Caco-2 (cell line): ENCODE data around the gene RASGRP3. TPM values are rescaled to one million over a fixed set of nuclear protein-coding genes. Genes with fewer than 3 reads are reported as not detected.

ENCODE experiments used
- BruUV-seq: library from RNA; stranded (reverse); fragments of 400-500 nt; replicated peaks from 2 replicates; lab custom pipeline; 2021; lab: Mats Ljungman, UMichigan
- CTCF ChIA-PET: fragments of 300-600 bp; sonication (Branson Sonifier 250); formaldehyde crosslinking; loops from one replicate; lab custom pipeline; 2022; ENCODE audit warnings: antibody characterized with exemption; lab: Charles Lee
- POLR2A ChIA-PET: fragments of 300-600 bp; sonication (Branson Sonifier 250); formaldehyde crosslinking; loops from one replicate; lab custom pipeline; 2022; ENCODE audit warnings: antibody characterized with exemption; lab: Charles Lee
- DNase-seq, 2 experiments: peaks; one replicate each; pipeline versions ENCODE4 v3.0.0 to v3.0.0-alpha.2; 2020 to 2022
- H3K27me3 ChIP-seq: replicated peaks from 2 replicates; pipeline ENCODE4 v1.6.0; 2011; ENCODE audit warnings: low read length; ENCODE audit not compliant: control insufficient read depth, insufficient read depth
- H3K36me3 ChIP-seq: 2 replicates; pipeline ENCODE4 v1.5.1; 2011; ENCODE audit warnings: low read length; ENCODE audit not compliant: control insufficient read depth, insufficient read depth
- H3K4me1 ChIP-seq: fragments of 250-450 bp; sonication (Bioruptor Pico); 2 replicates; pipeline ENCODE4 v1.5.1; 2020; ENCODE audit warnings: mild to moderate bottlenecking
- H3K4me3 ChIP-seq: 2 replicates; pipeline ENCODE4 v1.5.1; 2011; ENCODE audit warnings: low read depth, mild to moderate bottlenecking, control low read depth, low read length
- H3K9me3 ChIP-seq: fragments of 250-450 bp; sonication (Bioruptor Pico); 2 replicates; pipeline ENCODE4 v1.5.1; 2020; ENCODE audit warnings: mild to moderate bottlenecking, moderate library complexity
- H3K27ac Mint-ChIP-seq: one replicate; pipeline ENCODE4 v1.8.0; 2022; ENCODE audit warnings: mixed read lengths; ENCODE audit not compliant: unreplicated experiment
- H3K27me3 Mint-ChIP-seq: one replicate; pipeline ENCODE4 v1.8.0; 2022; ENCODE audit warnings: mixed read lengths; ENCODE audit not compliant: insufficient read depth, unreplicated experiment
- H3K36me3 Mint-ChIP-seq: one replicate; pipeline ENCODE4 v1.8.0; 2022; ENCODE audit warnings: mild to moderate bottlenecking, mixed read lengths; ENCODE audit not compliant: insufficient read depth, unreplicated experiment
- H3K4me1 Mint-ChIP-seq: one replicate; pipeline ENCODE4 v1.8.0; 2022; ENCODE audit warnings: low read depth, mixed read lengths; ENCODE audit not compliant: unreplicated experiment
- H3K4me3 Mint-ChIP-seq: one replicate; pipeline ENCODE4 v1.8.0; 2022; ENCODE audit warnings: mild to moderate bottlenecking, moderate library complexity, mixed read lengths; ENCODE audit not compliant: unreplicated experiment
- H3K9me3 Mint-ChIP-seq: one replicate; pipeline ENCODE4 v1.8.0; 2022; ENCODE audit warnings: mixed read lengths; ENCODE audit not compliant: unreplicated experiment
- CTCF ChIP-seq, 2 experiments: fragments of 200-600 bp in 1 of 2; IDR thresholded peaks; 1 replicate in 1 of 2; 2 replicates in 1 of 2; pipeline versions ENCODE4 v1.5.1 to v1.8.0; 2011 to 2022; ENCODE audit warnings: antibody characterized with exemption in 1 of 2, control low read depth in 1 of 2, inconsistent platforms in 1 of 2, low read depth in 1 of 2, low read length in 1 of 2, mild to moderate bottlenecking in 1 of 2, moderate library complexity in 1 of 2; ENCODE audit not compliant: insufficient read depth in 1 of 2, severe bottlenecking in 1 of 2, unreplicated experiment in 1 of 2
- intact Hi-C: fragments of 100-400 bp; cut with micrococcal nuclease; formaldehyde crosslinking; loops from one replicate; pipeline ENCODE4 v1.10.0; 2022; ENCODE audit not compliant: unreplicated experiment
- total RNA-seq: library from RNA; stranded (reverse); gene quantifications from 2 replicates; pipeline ENCODE4 v1.2.3, GENCODE V29; 2022

The RASGRP3 gene
- total RNA-seq, 1 experiment from 2014 or later = 9.2 TPM

- Histone ChIP-seq H3K4me1 (no peaks in the 10 kb centered on the region), H3K9me3 (no peaks in the 10 kb centered on the region), H3K4me3 (no peak overlapping the region), H3K36me3 (no peaks in the 10 kb centered on the region), H3K27me3 (no peaks in the 10 kb centered on the region)
- no peaks in the 10 kb centered on the region for H3K9me3 Mint-ChIP-seq
- CTCF ChIA-PET = no interaction called here
- H3K27me3 Mint-ChIP-seq = no peaks in the 10 kb centered on the region
- no peak overlapping the region for H3K27ac Mint-ChIP-seq
- H3K36me3 Mint-ChIP-seq = peaks cover 9% of the 10 kb centered on the region
- no TSS peak for BruUV-seq
- DNase-seq = no peak
- intact Hi-C loops = no loop called here
- TF ChIP-seq CTCF (IDR thresholded peaks at IDR 0.05; ENCODE audit: insufficient read depth in 1 of 2, low read depth in 1 of 2, low read length in 1 of 2, severe bottlenecking in 1 of 2, unreplicated experiment in 1 of 2) = no peak
- POLR2A ChIA-PET = no interaction called here
- no peaks in the 10 kb centered on the region for H3K4me1 Mint-ChIP-seq
- H3K4me3 Mint-ChIP-seq = no peak overlapping the region
Observed at GRCh38 chr2:33570681-33571080, 94.2 kb downstream of the RASGRP3 start.

- Mint-ChIP-seq H3K4me3 (no peak overlapping the region), H3K9me3 (no peaks in the 10 kb centered on the region), H3K36me3 (no peaks in the 10 kb centered on the region), H3K4me1 (no peaks in the 10 kb centered on the region), H3K27me3 (no peaks in the 10 kb centered on the region), H3K27ac (no peak overlapping the region)
- H3K27me3 ChIP-seq = no peaks in the 10 kb centered on the region
- no peaks in the 10 kb centered on the region for H3K36me3 ChIP-seq
- intact Hi-C loops = no loop called here
- no peak for DNase-seq
- ChIA-PET CTCF (no interaction called here), POLR2A (no interaction called here)
- H3K4me3 ChIP-seq = no peak overlapping the region
- no peaks in the 10 kb centered on the region for H3K9me3 ChIP-seq
- H3K4me1 ChIP-seq = no peaks in the 10 kb centered on the region
- no TSS peak for BruUV-seq
- TF ChIP-seq CTCF (IDR thresholded peaks at IDR 0.05; ENCODE audit: insufficient read depth in 1 of 2, low read depth in 1 of 2, low read length in 1 of 2, severe bottlenecking in 1 of 2, unreplicated experiment in 1 of 2) = no peak
Observed at GRCh38 chr2:33573657-33574056, 97.2 kb downstream of the RASGRP3 start.

GRCh38 chr2:33577084-33577483, 100.6 kb downstream of the RASGRP3 start:
- Histone ChIP-seq H3K4me3 (no peak overlapping the region), H3K36me3 (no peaks in the 10 kb centered on the region), H3K9me3 (no peaks in the 10 kb centered on the region), H3K4me1 (no peaks in the 10 kb centered on the region), H3K27me3 (no peaks in the 10 kb centered on the region)
- no peaks in the 10 kb centered on the region for H3K27me3 Mint-ChIP-seq
- CTCF ChIA-PET = interaction anchor here (1.2 kb wide), 1 partner anchor 164 kb away, joined by 4 read pairs; no protein-coding TSS in a partner anchor
- BruUV-seq = no TSS peak
- H3K27ac Mint-ChIP-seq = no peak overlapping the region
- POLR2A ChIA-PET = no interaction called here
- H3K9me3 Mint-ChIP-seq = no peaks in the 10 kb centered on the region
- peaks cover 7% of the 10 kb centered on the region for H3K36me3 Mint-ChIP-seq
- intact Hi-C loops = no loop called here
- H3K4me3 Mint-ChIP-seq = no peak overlapping the region
- TF ChIP-seq CTCF (IDR thresholded peaks at IDR 0.05; ENCODE audit: insufficient read depth in 1 of 2, low read depth in 1 of 2, low read length in 1 of 2, severe bottlenecking in 1 of 2, unreplicated experiment in 1 of 2) = no peak
- DNase-seq = no peak
- H3K4me1 Mint-ChIP-seq = no peaks in the 10 kb centered on the region
